Right ventricle myocardium superior (tissue), 1 donor: ENCODE data around the gene SMIM14. TPM values are rescaled to one million over a fixed set of nuclear protein-coding genes. Genes with fewer than 3 reads are reported as not detected.
"Not testable (repeated sequence)": the region's sequence is repeated elsewhere in the genome, so short reads cannot be mapped to it uniquely, and the experiment has no call there.

ENCODE experiments used
- ATAC-seq: fragments of 200-7000 bp; cut with Tn5 transposase; one replicate; pipeline ENCODE4 v1.9.1; 2020; ENCODE audit warnings: mild to moderate bottlenecking; ENCODE audit not compliant: poor library complexity
- DNase-seq: peaks from one replicate; pipeline ENCODE4 v3.0.0-alpha.2; 2020
- intact Hi-C: fragments of 100-400 bp; cut with DNase I; formaldehyde crosslinking; loops from one replicate; pipeline ENCODE4 v1.11.2; 2022
- long read RNA-seq: library from polyadenylated mRNA; unstranded; transcript quantifications from one replicate; pipeline ENCODE4 v2.0.0, GENCODE V29; 2021
- total RNA-seq: library from RNA; stranded (reverse); fragmentation: NEBNext Ultra II Directional; extraction: Animal tissue kit (Norgen Biotek cat#: 25700); gene quantifications from one replicate; pipeline ENCODE4 v1.2.1, GENCODE V29; 2021
- donor health status: DM: no; HTN: yes; CAD: no; lungs with severe emphysema.

The SMIM14 gene
- 11.3 TPM for total RNA-seq
- long read RNA-seq, full-length matches to known transcripts = 20 of 24 reads
- long read RNA-seq, partial matches to known transcripts = 0 of 24 reads
- long read RNA-seq, other reads (novel, unspliced or antisense) = 4 of 24 reads

DNA sequence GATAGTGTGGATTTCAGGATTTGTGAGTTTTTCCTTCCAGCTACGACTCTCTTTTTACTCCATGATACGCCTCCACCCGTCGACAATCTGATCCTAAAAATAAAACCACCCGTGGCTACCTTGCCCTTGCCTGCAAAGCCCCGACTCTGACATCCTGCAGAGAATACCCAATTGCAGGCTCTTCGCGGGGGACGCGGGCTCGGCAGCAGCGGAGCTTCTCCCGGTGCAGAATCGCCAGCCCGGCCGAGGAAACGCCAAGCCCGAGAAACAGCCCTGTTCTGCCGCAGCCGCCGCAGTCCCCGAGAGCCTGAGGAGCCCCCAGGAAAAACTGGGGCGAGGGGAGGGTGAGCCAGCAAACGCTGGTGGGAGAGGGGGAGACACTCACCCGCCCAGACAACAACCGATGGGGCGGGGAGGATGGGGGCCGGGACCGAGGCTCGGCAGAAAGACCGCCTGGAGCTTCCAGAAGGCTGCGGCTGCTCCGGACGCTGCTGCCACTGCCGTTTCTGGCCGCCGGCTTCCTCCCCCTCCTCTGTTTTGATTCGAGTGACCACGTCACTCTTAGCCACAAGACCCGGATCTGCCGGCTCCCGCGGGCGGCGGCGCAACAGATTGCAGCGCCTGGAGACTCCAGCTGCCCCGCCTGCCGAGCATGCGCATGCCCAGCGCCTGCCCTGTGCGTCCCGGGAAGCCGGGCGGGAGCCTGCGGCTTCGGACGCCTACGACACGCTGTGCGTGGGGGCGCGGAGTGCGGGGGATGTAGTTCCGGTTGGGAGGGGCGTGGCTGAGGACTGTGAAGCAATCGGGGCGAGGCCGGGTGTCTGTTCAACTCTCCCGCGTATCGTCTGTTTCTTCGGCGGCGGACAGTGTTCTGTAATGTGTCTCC is at the start of gene SMIM14:
TSS of gene SMIM14 (minus strand) at position 512 of the 886 bp plus-strand sequence. CDS start 33,720 bp downstream, outside the sequence.
- ATAC-seq = peak; percentile 98
- intact Hi-C loops = loop anchor here (2.0 to 5.0 kb wide), 2 partner anchors 111 to 338 kb away; partner anchors contain the start of genes PDS5A and UGDH

GRCh38 chr4:39687014-39687413 is 48.3 kb upstream of the SMIM14 start:
- intact Hi-C loops = no loop called here
- ATAC-seq (no peak), DNase-seq (no peak)

More for the DNA sequence above, at the start of gene SMIM14:
- peak; percentile 99 for DNase-seq

- intact Hi-C loops = no loop called here
- DNase-seq (no peak), ATAC-seq (no peak)
Observed at GRCh38 chr4:39685990-39686389, 47.3 kb upstream of the SMIM14 start.

DNA sequence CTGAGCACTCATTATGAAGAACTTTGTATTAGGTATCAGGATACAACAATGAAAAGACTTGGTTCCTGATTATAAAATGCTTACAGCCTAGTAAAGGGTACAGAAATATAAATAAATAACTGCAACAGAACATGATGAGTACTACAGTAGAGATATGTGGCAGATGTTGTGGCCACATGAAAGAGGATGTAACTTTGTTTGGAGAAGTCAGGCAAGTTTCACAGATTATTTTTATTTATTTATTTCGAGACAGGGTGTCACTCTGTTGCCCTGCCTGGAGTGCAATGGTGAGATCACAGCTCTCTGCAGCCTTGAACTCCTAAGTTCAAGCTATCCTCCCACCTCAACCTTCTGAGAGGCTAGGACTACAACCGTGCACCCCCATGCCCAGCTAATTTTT is 43.5 kb upstream of the SMIM14 start:
- ATAC-seq = peak; percentile 29

GRCh38 chr4:39681003-39681402 is 42.3 kb upstream of the SMIM14 start:
- DNase-seq, ATAC-seq, intact Hi-C loops: not testable (repeated sequence)

More for the DNA sequence above, 43.5 kb upstream of the SMIM14 start:
- no peak for DNase-seq
- intact Hi-C loops = no loop called here

GRCh38 chr4:39675681-39676080 is 37.0 kb upstream of the SMIM14 start:
- ATAC-seq, DNase-seq, intact Hi-C loops: not testable (repeated sequence)

- DNase-seq, ATAC-seq, intact Hi-C loops: not testable (repeated sequence)
Observed at GRCh38 chr4:39670296-39670695, 31.6 kb upstream of the SMIM14 start.

- DNase-seq (no peak), ATAC-seq (no peak)
- intact Hi-C loops = no loop called here
Observed at GRCh38 chr4:39668887-39669286, 30.2 kb upstream of the SMIM14 start.

DNA sequence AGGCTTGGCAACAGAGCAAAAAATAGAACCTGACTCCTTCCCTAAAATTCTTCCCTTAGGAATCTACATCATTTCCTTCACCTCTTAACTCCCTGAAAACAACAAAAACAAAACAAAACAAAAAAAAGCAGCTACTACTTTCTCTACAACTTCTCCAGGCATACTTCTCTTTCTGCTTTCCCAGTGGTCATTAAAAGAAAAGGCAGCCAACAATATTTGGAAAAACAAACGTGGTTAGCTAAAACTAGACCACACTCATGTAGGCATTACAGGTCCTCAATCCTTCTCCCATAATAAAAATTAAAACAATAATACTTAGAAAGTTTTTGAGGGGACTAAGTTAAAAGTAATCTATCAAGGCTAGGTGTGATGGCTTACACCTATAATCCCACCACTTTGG is 29.0 kb upstream of the SMIM14 start:
- no peak for ATAC-seq
- intact Hi-C loops = no loop called here
- no peak for DNase-seq

- DNase-seq = no peak
- intact Hi-C loops = no loop called here
- no peak for ATAC-seq
Observed at GRCh38 chr4:39664828-39665731, 26.4 kb upstream of the SMIM14 start.

DNA sequence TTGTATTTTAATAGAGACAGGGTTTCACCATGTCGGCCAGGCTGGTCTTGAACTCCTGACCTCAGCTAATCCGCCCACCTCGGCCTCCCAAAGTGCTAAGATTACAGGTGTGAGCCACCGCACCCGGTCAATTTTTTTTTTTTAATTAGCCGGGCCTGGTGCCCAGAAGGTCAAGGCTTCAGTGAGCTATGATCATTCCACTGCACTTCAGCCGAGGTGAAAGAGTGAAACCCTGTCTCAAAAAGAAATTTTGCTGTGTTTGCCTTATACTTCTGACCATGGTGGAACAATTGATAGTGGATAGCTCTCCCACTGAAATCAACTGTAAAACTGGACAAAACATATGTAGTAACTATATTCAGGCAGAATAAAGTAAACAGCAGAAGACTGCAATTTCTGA is 24.0 kb upstream of the SMIM14 start:
- intact Hi-C loops = no loop called here
- DNase-seq = no peak

DNA sequence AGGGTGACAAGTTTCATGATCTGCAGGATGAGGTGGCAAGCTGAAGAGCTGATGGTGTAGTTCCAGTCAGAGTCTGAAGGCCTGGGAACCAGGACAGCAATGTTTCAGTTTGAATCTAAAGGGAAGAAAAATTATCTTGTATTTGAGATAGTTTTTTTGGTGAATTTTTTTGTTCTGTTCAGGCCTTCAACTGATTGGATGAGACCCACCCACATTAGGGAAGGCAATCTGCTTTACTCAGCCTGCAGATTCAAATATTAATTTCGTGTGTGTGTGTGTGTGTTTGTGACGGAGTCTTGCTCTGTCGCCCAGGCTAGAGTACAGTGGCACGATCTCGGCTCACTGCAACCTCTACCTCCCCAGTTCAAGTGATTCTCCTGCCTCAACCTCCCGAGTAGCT is 22.1 kb upstream of the SMIM14 start:
- DNase-seq (no peak), ATAC-seq (no peak)
- intact Hi-C loops = no loop called here

More for the DNA sequence above, 24.0 kb upstream of the SMIM14 start:
- no peak for ATAC-seq

DNA sequence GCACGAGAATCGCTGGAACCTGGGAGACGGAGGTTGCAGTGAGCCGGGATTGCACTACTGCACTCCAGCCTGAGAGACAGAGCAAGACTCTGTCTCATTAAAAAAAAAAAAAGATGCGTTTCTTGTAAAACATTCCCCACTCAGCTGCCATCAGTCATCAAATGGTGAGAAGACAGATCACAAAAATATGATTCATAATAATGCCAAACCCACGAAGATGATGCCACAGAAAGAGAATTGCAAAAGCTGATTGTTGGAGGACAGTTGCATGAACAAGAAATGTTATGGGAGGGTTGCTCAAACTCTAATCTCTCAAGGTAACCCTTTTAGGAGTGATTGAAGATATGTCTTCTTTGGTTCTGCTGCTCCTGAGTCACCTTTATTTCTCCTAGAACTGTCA is 21.4 kb upstream of the SMIM14 start:
- intact Hi-C loops = no loop called here
- no peak for DNase-seq
- no peak for ATAC-seq

GRCh38 chr4:39658756-39659155 is 20.1 kb upstream of the SMIM14 start:
- intact Hi-C loops = no loop called here
- DNase-seq (no peak), ATAC-seq (no peak)

GRCh38 chr4:39657465-39657864 is 18.8 kb upstream of the SMIM14 start:
- DNase-seq (no peak), ATAC-seq (no peak)
- intact Hi-C loops = no loop called here

GRCh38 chr4:39656638-39657037 is 18.0 kb upstream of the SMIM14 start:
- intact Hi-C loops, DNase-seq, ATAC-seq: not testable (repeated sequence)

- ATAC-seq = peak; percentile 48
- intact Hi-C loops = no loop called here
- DNase-seq = no peak
Observed at GRCh38 chr4:39655876-39656275, 17.2 kb upstream of the SMIM14 start.

DNA sequence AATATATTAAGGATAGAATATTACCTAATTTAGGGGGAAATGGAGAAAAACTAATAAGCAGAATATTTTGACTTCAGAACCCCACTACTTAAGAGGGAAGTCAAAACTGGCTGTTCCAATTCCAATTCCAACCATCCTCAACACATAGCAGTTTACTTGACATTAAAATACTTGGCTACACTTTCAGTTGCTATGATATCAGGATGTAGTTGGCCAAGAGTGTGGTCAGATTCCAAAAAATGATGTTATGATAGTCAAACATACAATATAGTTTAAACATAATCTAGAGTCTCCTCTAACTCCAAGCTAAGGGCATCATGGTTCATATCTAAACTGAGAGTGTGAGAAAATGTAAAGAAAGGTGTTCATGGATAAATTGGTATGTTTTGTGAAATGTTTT is 16.5 kb upstream of the SMIM14 start:
- DNase-seq (no peak), ATAC-seq (no peak)
- intact Hi-C loops = no loop called here

DNA sequence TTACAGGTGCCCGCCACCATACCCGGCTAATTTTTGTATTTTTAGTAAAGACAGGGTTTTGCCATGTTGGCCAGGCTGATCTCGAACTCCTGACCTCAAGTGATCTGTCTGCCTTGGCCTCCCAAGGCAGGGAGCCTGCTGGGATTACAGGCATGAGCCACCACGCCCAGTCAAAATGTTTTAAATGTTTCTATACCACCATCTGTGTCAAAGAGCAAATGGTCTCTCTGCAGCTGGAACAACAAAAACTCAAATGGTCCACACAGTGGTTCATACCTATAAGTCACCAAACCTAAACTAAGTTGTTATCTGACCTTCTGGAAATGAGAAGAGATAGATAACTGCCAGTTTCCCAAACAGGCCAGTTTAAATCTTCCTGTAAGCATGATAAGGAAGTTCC is 12.9 kb upstream of the SMIM14 start:
- DNase-seq, ATAC-seq, intact Hi-C loops: not testable (repeated sequence)
